Thyroid gland (tissue), 4 donors: ENCODE data around the gene TSNAX. TPM values are rescaled to one million over a fixed set of nuclear protein-coding genes. Genes with fewer than 3 reads are reported as not detected.
A peak's percentile ranks its signal among the peaks of the same experiment; 100 is the strongest.

Source experiments
- DNase-seq, 2 donors: peaks; one replicate each; pipeline ENCODE4 v3.0.0-alpha.2; 2019
- H3K27ac ChIP-seq, 3 donors: fragments of 200-600 bp; sonication (generic); 1 replicate in 2 of 3; 2 replicates in 1 of 3; pipeline ENCODE4 v1.5.1; 2016 to 2019; ENCODE audit warnings: mild to moderate bottlenecking in 1 of 3, moderate library complexity in 1 of 3
- H3K27me3 ChIP-seq: fragments of 200-600 bp; sonication (generic); one replicate; pipeline ENCODE4 v1.5.1; 2019
- H3K36me3 ChIP-seq, 2 donors: fragments of 200-600 bp; sonication (generic); one replicate each; pipeline ENCODE4 v1.5.1; 2016 to 2019
- H3K4me1 ChIP-seq, 2 donors: fragments of 200-600 bp; sonication (generic); one replicate each; pipeline ENCODE4 v1.5.1; 2017 to 2019
- H3K4me3 ChIP-seq, 3 donors: fragments of 200-600 bp; sonication (generic); replicated peaks in 1 of 3; 1 replicate in 2 of 3; 2 replicates in 1 of 3; pipeline ENCODE4 v1.5.1; 2016; ENCODE audit warnings: mild to moderate bottlenecking in 1 of 3
- H3K9me3 ChIP-seq: fragments of 200-600 bp; sonication (generic); one replicate; pipeline ENCODE4 v1.5.1; 2017
- POLR2A ChIP-seq, 2 donors: fragments of 450-650 bp; IDR thresholded peaks; one replicate each; pipeline ENCODE4 v1.6.1; 2017; ENCODE audit warnings: antibody characterized with exemption in 2 of 2, mild to moderate bottlenecking in 2 of 2, moderate library complexity in 1 of 2
- WGBS, 2 donors: methylation state at CpG; one replicate each; pipeline ENCODE4 v1.1.5; 2017; 5-methylcytosine and 5-hydroxymethylcytosine counted together
- intact Hi-C: fragments of 100-400 bp; cut with DNase I; formaldehyde crosslinking; loops from one replicate; pipeline ENCODE4 v1.15.1; 2023
- total RNA-seq, 4 donors: library from RNA; depleted of rRNA; stranded (reverse); fragments of >200 nt; gene quantifications; one replicate each; pipeline ENCODE4 v1.2.3, GENCODE V29; 2016
- TF ChIP-seq, protein P1 (sequence below), 6 experiments: fragments of 200-600 bp in 3 of 6; fragments of 450-650 bp in 3 of 6; sonication (generic) in 3 of 6; IDR thresholded peaks; one replicate each; pipeline ENCODE4 v1.5.1; 2016 to 2019; ENCODE audit warnings: antibody characterized with exemption in 6 of 6, mild to moderate bottlenecking in 2 of 6, inconsistent platforms in 1 of 6, moderate library complexity in 1 of 6

The TSNAX gene
- total RNA-seq, 4 donors from 2014 or later = 32.0 to 43.7 (median 36.5) TPM

DNA sequence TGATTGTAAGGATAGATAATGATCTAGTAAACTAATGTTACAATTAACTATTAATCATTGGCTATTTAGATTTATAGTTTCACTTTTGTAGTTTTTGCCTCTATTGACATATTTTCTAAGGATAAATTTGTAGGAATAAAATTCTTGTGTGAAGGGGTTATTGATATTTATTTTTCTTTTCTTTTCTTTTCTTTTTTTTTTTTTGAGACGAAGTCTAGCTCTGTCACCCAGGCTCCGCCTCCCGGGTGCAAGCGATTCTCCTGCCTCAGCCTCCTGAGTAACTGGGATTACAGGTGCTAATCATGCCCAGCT lies 74.2 kb downstream of the TSNAX start:
- no peaks in the 10 kb centered on the region for H3K9me3 ChIP-seq
- no peak overlapping the region for H3K4me3 ChIP-seq
- H3K4me1 ChIP-seq = no peaks in the 10 kb centered on the region
- DNase-seq = no peak
- H3K36me3 ChIP-seq = no peaks in the 10 kb centered on the region
- TF ChIP-seq, protein P1, sequence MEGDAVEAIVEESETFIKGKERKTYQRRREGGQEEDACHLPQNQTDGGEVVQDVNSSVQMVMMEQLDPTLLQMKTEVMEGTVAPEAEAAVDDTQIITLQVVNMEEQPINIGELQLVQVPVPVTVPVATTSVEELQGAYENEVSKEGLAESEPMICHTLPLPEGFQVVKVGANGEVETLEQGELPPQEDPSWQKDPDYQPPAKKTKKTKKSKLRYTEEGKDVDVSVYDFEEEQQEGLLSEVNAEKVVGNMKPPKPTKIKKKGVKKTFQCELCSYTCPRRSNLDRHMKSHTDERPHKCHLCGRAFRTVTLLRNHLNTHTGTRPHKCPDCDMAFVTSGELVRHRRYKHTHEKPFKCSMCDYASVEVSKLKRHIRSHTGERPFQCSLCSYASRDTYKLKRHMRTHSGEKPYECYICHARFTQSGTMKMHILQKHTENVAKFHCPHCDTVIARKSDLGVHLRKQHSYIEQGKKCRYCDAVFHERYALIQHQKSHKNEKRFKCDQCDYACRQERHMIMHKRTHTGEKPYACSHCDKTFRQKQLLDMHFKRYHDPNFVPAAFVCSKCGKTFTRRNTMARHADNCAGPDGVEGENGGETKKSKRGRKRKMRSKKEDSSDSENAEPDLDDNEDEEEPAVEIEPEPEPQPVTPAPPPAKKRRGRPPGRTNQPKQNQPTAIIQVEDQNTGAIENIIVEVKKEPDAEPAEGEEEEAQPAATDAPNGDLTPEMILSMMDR (IDR thresholded peaks at IDR 0.05) = no peak
- no peak for TF ChIP-seq POLR2A (IDR thresholded peaks at IDR 0.05)
- 91 to 92% methylated on average over 4 of the region's 4 CpGs for WGBS, 2 donors
- no peaks in the 10 kb centered on the region for H3K27me3 ChIP-seq
- H3K27ac ChIP-seq = no peak overlapping the region
- intact Hi-C loops = loop anchor here (5.0 kb wide), 1 partner anchor 245 kb away; no protein-coding TSS in a partner anchor

DNA sequence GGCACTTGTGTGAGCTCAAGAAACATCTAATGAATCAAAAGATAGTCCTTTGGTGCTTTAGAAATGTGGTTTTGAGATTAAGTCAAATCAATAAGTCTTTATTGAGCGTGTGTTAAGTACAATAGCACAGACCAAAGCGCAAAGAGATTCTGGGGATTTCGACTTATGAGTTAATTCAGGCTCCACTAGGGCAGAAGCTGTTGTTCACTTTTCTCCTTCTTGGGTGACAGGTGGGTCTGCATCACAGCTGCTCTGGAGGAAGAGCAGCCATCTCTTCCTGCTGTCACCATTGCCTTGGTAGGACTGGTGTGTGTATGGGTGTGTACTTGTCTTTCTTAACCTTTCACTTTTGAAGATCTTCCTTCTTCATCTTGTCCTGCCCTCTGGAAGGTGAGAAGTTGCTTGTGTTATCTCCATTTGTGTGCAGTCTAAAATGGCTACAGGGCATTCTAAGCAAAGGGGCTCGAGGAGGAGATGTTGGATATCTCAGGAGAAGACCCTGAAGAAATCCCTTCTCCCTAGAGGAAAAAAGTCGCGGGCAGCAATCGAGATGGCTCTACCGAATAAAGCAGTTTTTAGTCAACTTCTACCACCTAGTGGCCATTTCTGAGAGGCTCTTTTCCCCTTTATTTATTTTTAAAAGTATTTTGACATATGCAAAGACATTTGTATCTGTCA lies 75.3 kb downstream of the TSNAX start:
- Histone ChIP-seq H3K4me1 (no peaks in the 10 kb centered on the region), H3K27me3 (no peaks in the 10 kb centered on the region), H3K36me3 (no peaks in the 10 kb centered on the region), H3K4me3 (peak overlapping the region in 2 of 3 donors; percentile 10 to 15), H3K9me3 (no peaks in the 10 kb centered on the region), H3K27ac (no peak overlapping the region)
- TF ChIP-seq, protein P1 (IDR thresholded peaks at IDR 0.05) = peak; percentile 48 to 81 (median 69)
- TF ChIP-seq POLR2A (IDR thresholded peaks at IDR 0.05) = no peak
- 33 to 36% methylated on average over 8 of the region's 8 CpGs for WGBS, 2 donors
- intact Hi-C loops = loop anchor here (5.0 kb wide), 1 partner anchor 246 kb away; no protein-coding TSS in a partner anchor
- peak; percentile 24 to 27 for DNase-seq

GRCh38 chr1:231604276-231604621 lies 75.8 kb downstream of the TSNAX start:
- Histone ChIP-seq H3K36me3 (no peaks in the 10 kb centered on the region), H3K4me1 (no peaks in the 10 kb centered on the region), H3K4me3 (no peak overlapping the region), H3K9me3 (no peaks in the 10 kb centered on the region), H3K27ac (no peak overlapping the region), H3K27me3 (no peaks in the 10 kb centered on the region)
- WGBS, 2 donors = 58 to 69% methylated on average over 2 of the region's 2 CpGs
- intact Hi-C loops = loop anchor here (5.0 kb wide), 1 partner anchor 247 kb away; no protein-coding TSS in a partner anchor
- no peak for TF ChIP-seq POLR2A (IDR thresholded peaks at IDR 0.05)
- TF ChIP-seq, protein P1 (IDR thresholded peaks at IDR 0.05) = peak in 1 of 6 experiments; percentile 3
- DNase-seq = no peak

DNA sequence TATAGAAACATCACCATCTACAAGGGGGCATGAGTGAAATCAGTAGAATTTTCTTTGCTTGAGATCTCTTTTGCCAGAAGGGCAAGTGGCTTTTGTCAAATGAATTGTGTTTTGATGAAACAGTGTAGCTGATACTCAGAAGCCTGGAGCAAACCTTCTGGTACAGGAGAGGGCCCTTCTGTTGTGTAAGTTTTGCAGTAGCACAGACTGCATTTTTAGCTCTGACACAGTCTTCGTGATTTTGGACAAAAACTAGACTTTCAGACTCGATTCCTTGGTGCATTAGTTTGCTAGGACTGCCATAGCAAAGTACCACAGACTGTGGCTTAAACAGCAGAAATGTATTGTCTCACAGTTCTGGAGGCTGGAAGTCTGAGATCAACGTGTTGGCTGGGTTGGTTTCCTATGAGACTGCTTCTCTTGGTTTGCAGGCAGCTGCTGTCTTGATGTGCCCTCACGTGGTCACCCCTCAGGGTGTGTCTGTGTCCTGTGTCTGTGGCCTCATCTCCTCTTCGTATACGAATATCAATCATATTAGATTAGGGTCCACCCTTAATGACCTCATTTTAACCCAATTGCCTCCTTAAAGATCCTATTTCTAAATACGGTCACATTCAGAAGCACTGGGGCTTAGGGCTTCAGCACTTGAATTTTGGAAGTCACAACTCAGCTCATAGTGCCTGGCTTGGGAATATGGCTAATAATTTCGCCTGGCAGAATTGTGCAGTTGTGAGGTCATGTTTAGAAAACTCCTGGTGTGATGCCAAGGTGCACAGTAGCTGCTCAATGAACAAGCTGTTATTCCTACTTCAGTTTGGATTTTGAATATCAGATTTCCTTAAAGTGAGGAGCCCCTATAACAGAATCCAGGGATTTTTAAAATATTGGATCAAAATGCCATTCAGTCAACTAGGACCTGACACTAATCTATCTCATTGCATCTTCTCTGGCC lies 77.0 kb downstream of the TSNAX start:
- Histone ChIP-seq H3K27me3 (no peaks in the 10 kb centered on the region), H3K4me3 (no peak overlapping the region), H3K36me3 (no peaks in the 10 kb centered on the region), H3K27ac (no peak overlapping the region), H3K4me1 (no peaks in the 10 kb centered on the region), H3K9me3 (no peaks in the 10 kb centered on the region)
- no peak for TF ChIP-seq POLR2A (IDR thresholded peaks at IDR 0.05)
- TF ChIP-seq, protein P1 (IDR thresholded peaks at IDR 0.05) = no peak
- intact Hi-C loops = no loop called here
- no peak for DNase-seq
- WGBS, 2 donors = 71% methylated on average over 8 of the region's 8 CpGs

GRCh38 chr1:231606712-231607111 lies 78.2 kb downstream of the TSNAX start:
- intact Hi-C loops = no loop called here
- H3K4me3 ChIP-seq = no peak overlapping the region
- 82 to 84% methylated on average over 4 of the region's 4 CpGs for WGBS, 2 donors

More at GRCh38 chr1:231606712-231607111, 78.2 kb downstream of the TSNAX start:
- H3K4me1 ChIP-seq = no peaks in the 10 kb centered on the region
- no peak for TF ChIP-seq POLR2A (IDR thresholded peaks at IDR 0.05)
- TF ChIP-seq, protein P1 (IDR thresholded peaks at IDR 0.05) = no peak
- no peaks in the 10 kb centered on the region for H3K27me3 ChIP-seq
- no peaks in the 10 kb centered on the region for H3K36me3 ChIP-seq
- DNase-seq = no peak
- H3K9me3 ChIP-seq = no peaks in the 10 kb centered on the region
- no peak overlapping the region for H3K27ac ChIP-seq
